ENCODE measurements around the gene PDZRN4. TPM values are rescaled to one million over a fixed set of nuclear protein-coding genes. Genes with fewer than 3 reads are reported as not detected.

The PDZRN4 gene
- polyA plus RNA-seq, 3 donors: not detected

GRCh38 chr12:41287500-41288141 is 99.5 kb downstream of the PDZRN4 start:
- H3K4me3 ChIP-seq (replicated peaks in 1 of 3; ENCODE audit: low read depth in 2 of 3, low read length in 3 of 3): no peak overlapping the region
- TF ChIP-seq CTCF (IDR thresholded peaks at IDR 0.05): no peak
- no peaks in the 10 kb centered on the region for H3K36me3 ChIP-seq (replicated peaks in 1 of 2; ENCODE audit: control insufficient read depth in 1 of 2, insufficient read depth in 2 of 2, low read length in 2 of 2)
- intact Hi-C loops (cut with micrococcal nuclease): no loop called here
- no peak overlapping the region for H3K27ac ChIP-seq (ENCODE audit: low read depth in 1 of 2, low read length in 2 of 2)
- H3K4me1 Mint-ChIP-seq: peaks cover 7% of the 10 kb centered on the region
- H3K36me3 Mint-ChIP-seq: no peaks in the 10 kb centered on the region
- H3K4me2 ChIP-seq (replicated peaks; ENCODE audit: extremely low read depth, low read length, poor library complexity, severe bottlenecking): no peak overlapping the region
- WGBS (ENCODE audit: insufficient coverage): no CpG with 5 or more reads among the region's 2 CpGs
- no peak overlapping the region for H3K4me3 Mint-ChIP-seq
- H3K27me3 ChIP-seq (ENCODE audit: control insufficient read depth in 2 of 2, insufficient read depth in 2 of 2, low read length in 2 of 2): no peaks in the 10 kb centered on the region
- peaks cover 0 to 2% (median 0%) of the 10 kb centered on the region in 3 donors for H3K27me3 Mint-ChIP-seq (ENCODE audit: low read depth in 3 of 3)
- no peaks in the 10 kb centered on the region for H4K20me1 ChIP-seq (ENCODE audit: insufficient read depth, low read length)
- DNase-seq: no peak
- H3K9ac ChIP-seq (ENCODE audit: insufficient read depth, low read length, poor library complexity, severe bottlenecking): no peak overlapping the region
- no peaks in the 10 kb centered on the region for H3K79me2 ChIP-seq (ENCODE audit: insufficient read depth, low read length)
- no peak overlapping the region for H3K27ac Mint-ChIP-seq
- no peaks in the 10 kb centered on the region for H3K4me1 ChIP-seq (ENCODE audit: control insufficient read depth in 1 of 2, insufficient read depth in 2 of 2, low read length in 2 of 2)
- H2AFZ ChIP-seq (ENCODE audit: insufficient read depth, low read depth, low read length, poor library complexity, severe bottlenecking): peak overlapping the region; percentile 11
- H3K9me3 Mint-ChIP-seq: peaks cover 0 to 8% (median 0%) of the 10 kb centered on the region in 7 donors
- H3K9me3 ChIP-seq (replicated peaks in 1 of 2; ENCODE audit: control insufficient read depth in 1 of 2, insufficient read depth in 1 of 2, low read length in 2 of 2): no peaks in the 10 kb centered on the region

- intact Hi-C loops (cut with micrococcal nuclease): no loop called here
- no peak overlapping the region for H3K4me3 Mint-ChIP-seq
- no peaks in the 10 kb centered on the region for H4K20me1 ChIP-seq (ENCODE audit: insufficient read depth, low read length)
- H3K4me2 ChIP-seq (replicated peaks; ENCODE audit: extremely low read depth, low read length, poor library complexity, severe bottlenecking): no peak overlapping the region
- 94% methylated on average over 3 of the region's 10 CpGs for WGBS (ENCODE audit: insufficient coverage)
- no peaks in the 10 kb centered on the region for H3K36me3 Mint-ChIP-seq
- H3K27ac Mint-ChIP-seq: no peak overlapping the region
- peaks cover 0 to 4% (median 2%) of the 10 kb centered on the region in 3 donors for H3K27me3 Mint-ChIP-seq (ENCODE audit: low read depth in 3 of 3)
- H3K4me1 ChIP-seq (ENCODE audit: control insufficient read depth in 1 of 2, insufficient read depth in 2 of 2, low read length in 2 of 2): no peaks in the 10 kb centered on the region
- H3K9me3 ChIP-seq (replicated peaks in 1 of 2; ENCODE audit: control insufficient read depth in 1 of 2, insufficient read depth in 1 of 2, low read length in 2 of 2): no peaks in the 10 kb centered on the region
- H3K9ac ChIP-seq (ENCODE audit: insufficient read depth, low read length, poor library complexity, severe bottlenecking): no peak overlapping the region
- no peaks in the 10 kb centered on the region for H3K79me2 ChIP-seq (ENCODE audit: insufficient read depth, low read length)
- no peak for TF ChIP-seq CTCF (IDR thresholded peaks at IDR 0.05)
- H3K36me3 ChIP-seq (replicated peaks in 1 of 2; ENCODE audit: control insufficient read depth in 1 of 2, insufficient read depth in 2 of 2, low read length in 2 of 2): no peaks in the 10 kb centered on the region
- H3K4me3 ChIP-seq (replicated peaks in 1 of 3; ENCODE audit: low read depth in 2 of 3, low read length in 3 of 3): no peak overlapping the region
- no peak overlapping the region for H3K27ac ChIP-seq (ENCODE audit: low read depth in 1 of 2, low read length in 2 of 2)
- peaks cover 7% of the 10 kb centered on the region for H3K4me1 Mint-ChIP-seq
- no peaks in the 10 kb centered on the region for H3K27me3 ChIP-seq (ENCODE audit: control insufficient read depth in 2 of 2, insufficient read depth in 2 of 2, low read length in 2 of 2)
- H2AFZ ChIP-seq (ENCODE audit: insufficient read depth, low read depth, low read length, poor library complexity, severe bottlenecking): no peak overlapping the region
- H3K9me3 Mint-ChIP-seq: peaks cover 0 to 10% (median 0%) of the 10 kb centered on the region in 7 donors
- DNase-seq: no peak
Measured at GRCh38 chr12:41288142-41288811, 100.2 kb downstream of the PDZRN4 start.

Measured in CD14-positive monocyte (primary cell).